ENCODE data around the gene PLPP6. TPM values are rescaled to one million over a fixed set of nuclear protein-coding genes. Genes with fewer than 3 reads are reported as not detected.

PLPP6 gene
- polyA plus RNA-seq, 1 donor (not counting 4 experiments of a cell fraction or from before 2014, with no cell fraction given) = 7.7 TPM

- Histone ChIP-seq H4K20me1 (ENCODE audit: control insufficient read depth, extremely low read depth, insufficient read depth, low read length) (no peaks in the 10 kb centered on the region), H3K9me1 (ENCODE audit: control insufficient read depth, extremely low read depth, insufficient read depth, low read length) (no peaks in the 10 kb centered on the region), H3K36me3 (ENCODE audit: control insufficient read depth in 2 of 2, extremely low read depth in 1 of 2, insufficient read depth in 2 of 2, low read length in 2 of 2) (no peaks in the 10 kb centered on the region), H3K27ac (ENCODE audit: control insufficient read depth, insufficient read depth, low read length) (no peak overlapping the region), H3K9ac (ENCODE audit: control insufficient read depth, extremely low read depth, insufficient read depth, low read length) (no peak overlapping the region), H3K4me2 (ENCODE audit: control insufficient read depth, extremely low read depth, insufficient read depth, low read depth, low read length) (no peak overlapping the region), H3K9me3 (ENCODE audit: control insufficient read depth, low read depth, low read length) (no peaks in the 10 kb centered on the region), H2AFZ (ENCODE audit: control insufficient read depth, low read length) (no peak overlapping the region), H3K27me3 (ENCODE audit: control insufficient read depth, extremely low read depth, insufficient read depth, low read length) (no peaks in the 10 kb centered on the region), H3K79me2 (ENCODE audit: control insufficient read depth, insufficient read depth, low read length) (peaks cover 12% of the 10 kb centered on the region), H3K4me3 (ENCODE audit: control insufficient read depth in 2 of 3, extremely low read depth in 1 of 3, insufficient read depth in 2 of 3, low read depth in 1 of 3, low read length in 3 of 3) (no peak overlapping the region), H3K4me1 (ENCODE audit: control insufficient read depth, extremely low read depth, insufficient read depth, low read length) (peaks cover 32% of the 10 kb centered on the region)
- TF ChIP-seq CTCF (optimal IDR thresholded peaks at IDR 0.05 in 1 of 3, IDR thresholded peaks at IDR 0.05 in 1 of 3, conservative IDR thresholded peaks at IDR 0.05 in 1 of 3; ENCODE audit: extremely low read depth in 1 of 3, insufficient read depth in 2 of 3, low read length in 3 of 3) (no peak), EZH2 (IDR thresholded peaks at IDR 0.05; ENCODE audit: low read length) (no peak)
- FAIRE-seq (no peak), DNase-seq (ENCODE audit: low read depth, low spot score) (no peak)
- dilution Hi-C loops (cut with MboI; ENCODE audit: extremely low pct_ligation_motif_present, low sequenced_read_pairs) = no loop called here
These were observed 5.6 kb downstream of the PLPP6 start for GRCh38 chr9:4667681-4668080.

- FAIRE-seq (no peak), DNase-seq (ENCODE audit: low read depth, low spot score) (no peak)
- H3K4me2 ChIP-seq (ENCODE audit: control insufficient read depth, extremely low read depth, insufficient read depth, low read depth, low read length) = no peak overlapping the region
- dilution Hi-C loops (cut with MboI; ENCODE audit: extremely low pct_ligation_motif_present, low sequenced_read_pairs) = no loop called here
- no peak overlapping the region for H3K4me3 ChIP-seq (ENCODE audit: control insufficient read depth in 2 of 3, extremely low read depth in 1 of 3, insufficient read depth in 2 of 3, low read depth in 1 of 3, low read length in 3 of 3)
- H3K4me1 ChIP-seq (ENCODE audit: control insufficient read depth, extremely low read depth, insufficient read depth, low read length) = peaks cover 23% of the 10 kb centered on the region
- no peak overlapping the region for H3K9ac ChIP-seq (ENCODE audit: control insufficient read depth, extremely low read depth, insufficient read depth, low read length)
- no peaks in the 10 kb centered on the region for H3K36me3 ChIP-seq (ENCODE audit: control insufficient read depth in 2 of 2, extremely low read depth in 1 of 2, insufficient read depth in 2 of 2, low read length in 2 of 2)
- no peaks in the 10 kb centered on the region for H3K9me1 ChIP-seq (ENCODE audit: control insufficient read depth, extremely low read depth, insufficient read depth, low read length)
- H3K9me3 ChIP-seq (ENCODE audit: control insufficient read depth, low read depth, low read length) = no peaks in the 10 kb centered on the region
- peaks cover 6% of the 10 kb centered on the region for H3K79me2 ChIP-seq (ENCODE audit: control insufficient read depth, insufficient read depth, low read length)
- no peak for TF ChIP-seq CTCF (optimal IDR thresholded peaks at IDR 0.05 in 1 of 3, IDR thresholded peaks at IDR 0.05 in 1 of 3, conservative IDR thresholded peaks at IDR 0.05 in 1 of 3; ENCODE audit: extremely low read depth in 1 of 3, insufficient read depth in 2 of 3, low read length in 3 of 3)
- H2AFZ ChIP-seq (ENCODE audit: control insufficient read depth, low read length) = no peak overlapping the region
- no peaks in the 10 kb centered on the region for H4K20me1 ChIP-seq (ENCODE audit: control insufficient read depth, extremely low read depth, insufficient read depth, low read length)
- H3K27me3 ChIP-seq (ENCODE audit: control insufficient read depth, extremely low read depth, insufficient read depth, low read length) = no peaks in the 10 kb centered on the region
- no peak overlapping the region for H3K27ac ChIP-seq (ENCODE audit: control insufficient read depth, insufficient read depth, low read length)
These were observed 6.5 kb downstream of the PLPP6 start for GRCh38 chr9:4668604-4669003.

Data from keratinocyte (primary cell).